Neural cell (in vitro differentiated cells): ENCODE data around the gene RIMKLB. TPM values are rescaled to one million over a fixed set of nuclear protein-coding genes. Genes with fewer than 3 reads are reported as not detected.

Experiments used
- H2AFZ ChIP-seq: fragments of 200-600, 300-800 bp; sonication (generic), shearing (Covaris generic); 2 replicates; pipeline ENCODE4 v1.6.0; 2014; ENCODE audit warnings: low read depth, mild to moderate bottlenecking, antibody characterized with exemption, low read length, moderate library complexity
- H3F3A ChIP-seq: fragments of 200-600 bp; shearing (Covaris generic); 2 replicates; pipeline ENCODE4 v1.6.1; 2016; ENCODE audit warnings: mild to moderate bottlenecking, moderate library complexity, mixed read lengths, antibody characterized with exemption, low read length; ENCODE audit not compliant: insufficient read depth, poor library complexity, severe bottlenecking
- H3K27ac ChIP-seq: fragments of 200-600, 300-800 bp; sonication (generic), shearing (Covaris generic); 2 replicates; pipeline ENCODE4 v1.5.1; 2014; ENCODE audit warnings: mild to moderate bottlenecking, low read length, moderate library complexity
- H3K27me3 ChIP-seq: fragments of 300-800, 200-600 bp; sonication (generic), shearing (Covaris generic); 2 replicates; pipeline ENCODE4 v1.6.0; 2014; ENCODE audit warnings: mild to moderate bottlenecking, low read depth, low read length, moderate library complexity; ENCODE audit not compliant: insufficient read depth
- H3K36me3 ChIP-seq: fragments of 300-800, 200-600 bp; sonication (generic), shearing (Covaris generic); 2 replicates; pipeline ENCODE4 v1.5.1; 2014; ENCODE audit warnings: mild to moderate bottlenecking, antibody characterized with exemption, low read length, moderate library complexity; ENCODE audit not compliant: insufficient read depth
- H3K4me2 ChIP-seq: fragments of 300-800, 200-600 bp; sonication (generic), shearing (Covaris generic); 2 replicates; pipeline ENCODE4 v1.6.0; 2014; ENCODE audit warnings: mild to moderate bottlenecking, low read length
- H3K4me3 ChIP-seq: fragments of 300-800, 200-600 bp; sonication (generic), shearing (Covaris generic); 2 replicates; pipeline ENCODE4 v1.5.1; 2014; ENCODE audit warnings: mild to moderate bottlenecking, low read length, moderate library complexity
- H3K79me2 ChIP-seq: fragments of 200-600 bp; shearing (Covaris generic); replicated peaks from 2 replicates; pipeline ENCODE4 v1.6.0; 2014; ENCODE audit warnings: mild to moderate bottlenecking, low read length, moderate library complexity; ENCODE audit not compliant: insufficient read depth
- H3K9ac ChIP-seq: fragments of 300-800, 200-600 bp; sonication (generic), shearing (Covaris generic); 2 replicates; pipeline ENCODE4 v1.6.1; 2016; ENCODE audit warnings: mild to moderate bottlenecking, low read length, mixed read lengths
- H3K9me2 ChIP-seq: fragments of 200-600 bp; shearing (Covaris generic); 2 replicates; pipeline ENCODE4 v1.6.1; 2016; ENCODE audit warnings: mild to moderate bottlenecking, low read length, mixed read lengths; ENCODE audit not compliant: insufficient read depth
- H3K9me3 ChIP-seq: fragments of 200-600, 300-800 bp; sonication (generic), shearing (Covaris generic); 2 replicates; pipeline ENCODE4 v1.6.1; 2016; ENCODE audit warnings: mild to moderate bottlenecking, mixed run types, low read length, moderate library complexity, mixed read lengths
- H4K20me1 ChIP-seq: fragments of 200-600 bp; shearing (Covaris generic); 2 replicates; pipeline ENCODE4 v1.6.1; 2016; ENCODE audit warnings: mild to moderate bottlenecking, mixed run types; ENCODE audit not compliant: insufficient read depth
- EP300 ChIP-seq: fragments of 450-650 bp; conservative IDR thresholded peaks from 2 replicates; pipeline ENCODE4 v1.6.1; 2014; ENCODE audit warnings: antibody characterized with exemption, mild to moderate bottlenecking, moderate library complexity; ENCODE audit not compliant: poor library complexity, severe bottlenecking
- EZH2 ChIP-seq: fragments of 200-600, 300-800 bp; shearing (Covaris generic), sonication (generic); IDR thresholded peaks from 2 replicates; pipeline ENCODE4 v1.6.1; 2014; ENCODE audit warnings: antibody characterized with exemption, low read length, borderline replicate concordance, mild to moderate bottlenecking; ENCODE audit not compliant: insufficient read depth, poor library complexity, severe bottlenecking
- MXI1 ChIP-seq: fragments of 450-650 bp; conservative IDR thresholded peaks from 2 replicates; pipeline ENCODE4 v1.6.1; 2014; ENCODE audit warnings: antibody characterized with exemption, mild to moderate bottlenecking; ENCODE audit not compliant: poor library complexity, severe bottlenecking
- POLR2AphosphoS5 ChIP-seq: IDR thresholded peaks from 2 replicates; pipeline ENCODE4 v1.6.1; 2012
- RAD21 ChIP-seq: fragments of 450-650 bp; conservative IDR thresholded peaks from 2 replicates; pipeline ENCODE4 v1.6.1; 2014; ENCODE audit warnings: antibody characterized with exemption, mild to moderate bottlenecking, moderate library complexity
- SMC3 ChIP-seq: fragments of 450-650 bp; conservative IDR thresholded peaks from 2 replicates; pipeline ENCODE4 v1.6.1; 2014; ENCODE audit warnings: antibody characterized with exemption, mild to moderate bottlenecking, moderate library complexity; ENCODE audit not compliant: poor library complexity
- TAF1 ChIP-seq: IDR thresholded peaks from 2 replicates; pipeline ENCODE4 v1.6.1; 2012; ENCODE audit warnings: low read depth
- polyA plus RNA-seq: library from polyadenylated mRNA; depleted of rRNA; stranded (reverse); fragments of >200 nt; gene quantifications from 2 replicates; pipeline ENCODE4 v1.2.3, GENCODE V29; 2014
- TF ChIP-seq, protein P1 (sequence below): fragments of 450-650 bp; IDR thresholded peaks from 2 replicates; pipeline ENCODE4 v1.5.1; 2014; ENCODE audit warnings: antibody characterized with exemption, mild to moderate bottlenecking, moderate library complexity; ENCODE audit not compliant: poor library complexity, severe bottlenecking
- TF ChIP-seq, protein P2 (sequence below): IDR thresholded peaks from 2 replicates; pipeline ENCODE4 v1.6.1; 2012; ENCODE audit warnings: borderline replicate concordance

Gene RIMKLB
- polyA plus RNA-seq, 1 donor from 2014 or later: 393 TPM

DNA sequence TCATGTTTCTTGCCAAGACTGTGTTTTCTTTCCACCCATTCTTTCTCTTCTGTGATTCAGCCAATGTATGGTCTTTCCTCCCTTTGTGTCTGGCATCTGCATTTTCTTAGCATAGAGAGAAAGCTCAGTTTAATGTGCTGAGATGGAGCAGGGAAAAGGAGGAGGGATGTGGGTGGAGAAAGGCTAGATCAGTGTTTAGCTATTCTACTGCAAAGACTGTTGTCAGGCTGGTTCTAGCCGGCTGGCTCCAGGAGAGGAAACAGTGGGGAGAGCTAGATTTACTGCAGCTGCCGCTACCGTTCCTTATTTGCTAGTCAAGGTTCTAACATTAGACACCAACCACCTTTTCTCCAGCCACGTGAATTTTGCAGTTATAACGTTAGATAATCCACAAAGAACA lies 5.2 kb upstream of the RIMKLB start:
- Histone ChIP-seq H3K4me3 (peak overlapping the region; percentile 56), H3K9me2 (no peaks in the 10 kb centered on the region), H4K20me1 (no peaks in the 10 kb centered on the region), H3F3A (peaks cover 23% of the 10 kb centered on the region), H3K9me3 (no peaks in the 10 kb centered on the region), H3K27me3 (no peaks in the 10 kb centered on the region), H2AFZ (peak overlapping the region; percentile 72), H3K27ac (peak overlapping the region; percentile 99), H3K4me2 (peak overlapping the region; percentile 78), H3K36me3 (no peaks in the 10 kb centered on the region), H3K9ac (peak overlapping the region; percentile 75), H3K79me2 (peaks cover 10% of the 10 kb centered on the region)
- peak; percentile 80 for TF ChIP-seq EP300
- no peak for TF ChIP-seq RAD21
- peak; percentile 70 for TF ChIP-seq TAF1
- no peak for TF ChIP-seq SMC3
- TF ChIP-seq POLR2AphosphoS5: peak; percentile 92
- TF ChIP-seq MXI1: no peak
- TF ChIP-seq, protein P1, sequence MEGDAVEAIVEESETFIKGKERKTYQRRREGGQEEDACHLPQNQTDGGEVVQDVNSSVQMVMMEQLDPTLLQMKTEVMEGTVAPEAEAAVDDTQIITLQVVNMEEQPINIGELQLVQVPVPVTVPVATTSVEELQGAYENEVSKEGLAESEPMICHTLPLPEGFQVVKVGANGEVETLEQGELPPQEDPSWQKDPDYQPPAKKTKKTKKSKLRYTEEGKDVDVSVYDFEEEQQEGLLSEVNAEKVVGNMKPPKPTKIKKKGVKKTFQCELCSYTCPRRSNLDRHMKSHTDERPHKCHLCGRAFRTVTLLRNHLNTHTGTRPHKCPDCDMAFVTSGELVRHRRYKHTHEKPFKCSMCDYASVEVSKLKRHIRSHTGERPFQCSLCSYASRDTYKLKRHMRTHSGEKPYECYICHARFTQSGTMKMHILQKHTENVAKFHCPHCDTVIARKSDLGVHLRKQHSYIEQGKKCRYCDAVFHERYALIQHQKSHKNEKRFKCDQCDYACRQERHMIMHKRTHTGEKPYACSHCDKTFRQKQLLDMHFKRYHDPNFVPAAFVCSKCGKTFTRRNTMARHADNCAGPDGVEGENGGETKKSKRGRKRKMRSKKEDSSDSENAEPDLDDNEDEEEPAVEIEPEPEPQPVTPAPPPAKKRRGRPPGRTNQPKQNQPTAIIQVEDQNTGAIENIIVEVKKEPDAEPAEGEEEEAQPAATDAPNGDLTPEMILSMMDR: no peak
- no peak for TF ChIP-seq EZH2
- TF ChIP-seq, protein P2, sequence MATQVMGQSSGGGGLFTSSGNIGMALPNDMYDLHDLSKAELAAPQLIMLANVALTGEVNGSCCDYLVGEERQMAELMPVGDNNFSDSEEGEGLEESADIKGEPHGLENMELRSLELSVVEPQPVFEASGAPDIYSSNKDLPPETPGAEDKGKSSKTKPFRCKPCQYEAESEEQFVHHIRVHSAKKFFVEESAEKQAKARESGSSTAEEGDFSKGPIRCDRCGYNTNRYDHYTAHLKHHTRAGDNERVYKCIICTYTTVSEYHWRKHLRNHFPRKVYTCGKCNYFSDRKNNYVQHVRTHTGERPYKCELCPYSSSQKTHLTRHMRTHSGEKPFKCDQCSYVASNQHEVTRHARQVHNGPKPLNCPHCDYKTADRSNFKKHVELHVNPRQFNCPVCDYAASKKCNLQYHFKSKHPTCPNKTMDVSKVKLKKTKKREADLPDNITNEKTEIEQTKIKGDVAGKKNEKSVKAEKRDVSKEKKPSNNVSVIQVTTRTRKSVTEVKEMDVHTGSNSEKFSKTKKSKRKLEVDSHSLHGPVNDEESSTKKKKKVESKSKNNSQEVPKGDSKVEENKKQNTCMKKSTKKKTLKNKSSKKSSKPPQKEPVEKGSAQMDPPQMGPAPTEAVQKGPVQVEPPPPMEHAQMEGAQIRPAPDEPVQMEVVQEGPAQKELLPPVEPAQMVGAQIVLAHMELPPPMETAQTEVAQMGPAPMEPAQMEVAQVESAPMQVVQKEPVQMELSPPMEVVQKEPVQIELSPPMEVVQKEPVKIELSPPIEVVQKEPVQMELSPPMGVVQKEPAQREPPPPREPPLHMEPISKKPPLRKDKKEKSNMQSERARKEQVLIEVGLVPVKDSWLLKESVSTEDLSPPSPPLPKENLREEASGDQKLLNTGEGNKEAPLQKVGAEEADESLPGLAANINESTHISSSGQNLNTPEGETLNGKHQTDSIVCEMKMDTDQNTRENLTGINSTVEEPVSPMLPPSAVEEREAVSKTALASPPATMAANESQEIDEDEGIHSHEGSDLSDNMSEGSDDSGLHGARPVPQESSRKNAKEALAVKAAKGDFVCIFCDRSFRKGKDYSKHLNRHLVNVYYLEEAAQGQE: peak; percentile 81

DNA sequence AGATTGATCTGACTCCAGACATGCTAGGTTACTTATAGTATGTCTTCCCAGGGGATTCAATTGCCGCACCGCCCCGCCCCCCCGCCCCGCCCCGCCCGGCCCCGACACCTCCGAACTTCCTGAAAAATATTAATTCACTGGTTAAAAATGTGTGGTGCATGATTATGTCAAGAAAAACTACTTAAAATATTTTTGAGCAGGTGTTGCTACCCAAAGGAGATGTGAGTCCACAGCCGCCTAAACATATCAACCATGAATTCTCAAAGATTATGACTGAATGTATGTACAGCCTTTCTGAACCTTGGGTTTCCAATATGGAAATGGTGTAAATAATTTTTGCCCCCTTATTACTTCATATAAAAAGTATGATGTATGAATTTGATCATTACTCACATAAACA lies 2.7 kb upstream of the RIMKLB start:
- TF ChIP-seq RAD21 (no peak), SMC3 (no peak), TAF1 (no peak)
- TF ChIP-seq, protein P2: no peak
- TF ChIP-seq, protein P1: no peak
- Histone ChIP-seq H3F3A (peaks cover 12% of the 10 kb centered on the region), H3K4me2 (no peak overlapping the region), H3K36me3 (no peaks in the 10 kb centered on the region), H3K27ac (no peak overlapping the region), H3K27me3 (no peaks in the 10 kb centered on the region), H3K4me3 (no peak overlapping the region), H2AFZ (no peak overlapping the region), H3K79me2 (peaks cover 27% of the 10 kb centered on the region), H4K20me1 (peaks cover 5% of the 10 kb centered on the region), H3K9me2 (no peaks in the 10 kb centered on the region), H3K9me3 (no peaks in the 10 kb centered on the region), H3K9ac (no peak overlapping the region)
